WTC11 (cell line): ENCODE results near the gene ZNF700. TPM values are rescaled to one million over a fixed set of nuclear protein-coding genes. Genes with fewer than 3 reads are reported as not detected.

Source experiments
- ATAC-seq: fragments of 200-7000 bp; cut with Tn5 transposase; 2 replicates; pipeline ENCODE4 v1.10.0; 2021; ENCODE audit warnings: mild to moderate bottlenecking, moderate library complexity
- CTCF ChIA-PET: fragments of 300-600 bp; sonication (Branson Sonifier 250); formaldehyde crosslinking; loops from one replicate; lab custom pipeline; 2021; ENCODE audit warnings: antibody characterized with exemption; lab: Charles Lee
- POLR2A ChIA-PET: fragments of 350-600 bp; sonication (Branson Sonifier 250); formaldehyde crosslinking; loops from one replicate; lab custom pipeline; 2021; ENCODE audit warnings: antibody characterized with exemption; lab: Charles Lee
- DNase-seq: peaks from one replicate; pipeline ENCODE4 v3.0.0; 2021; ENCODE audit warnings: low spot score
- H3K27ac Mint-ChIP-seq: 2 replicates; pipeline ENCODE4 v1.8.0; 2021; ENCODE audit warnings: mixed read lengths
- H3K27me3 Mint-ChIP-seq: 2 replicates; pipeline ENCODE4 v1.8.0; 2021; ENCODE audit warnings: low read depth, mild to moderate bottlenecking, moderate library complexity, mixed read lengths
- H3K36me3 Mint-ChIP-seq: 2 replicates; pipeline ENCODE4 v1.8.0; 2021; ENCODE audit warnings: mixed read lengths
- H3K4me1 Mint-ChIP-seq: 2 replicates; pipeline ENCODE4 v1.8.0; 2022; ENCODE audit warnings: mixed read lengths
- H3K4me3 Mint-ChIP-seq: 2 replicates; pipeline ENCODE4 v1.8.0; 2021; ENCODE audit warnings: mild to moderate bottlenecking, moderate library complexity, mixed read lengths
- H3K9me3 Mint-ChIP-seq: 2 replicates; pipeline ENCODE4 v1.8.0; 2021; ENCODE audit warnings: mixed read lengths
- ATF1 ChIP-seq: sonication (generic); formaldehyde crosslinking; IDR thresholded peaks from 2 replicates; pipeline ENCODE4 v1.8.1; 2023; ENCODE audit warnings: mild to moderate bottlenecking, moderate library complexity, missing genetic modification reagents
- ATF3 ChIP-seq: sonication (generic); formaldehyde crosslinking; conservative IDR thresholded peaks from 2 replicates; pipeline ENCODE4 v1.8.1; 2022; ENCODE audit warnings: mild to moderate bottlenecking, missing genetic modification reagents
- CBFB ChIP-seq: sonication (generic); formaldehyde crosslinking; IDR thresholded peaks from 2 replicates; pipeline ENCODE4 v1.8.1; 2022; ENCODE audit warnings: mild to moderate bottlenecking, low read depth, missing genetic modification reagents
- CTCF ChIP-seq: fragments of 200-600 bp; IDR thresholded peaks from 2 replicates; pipeline ENCODE4 v1.8.0; 2022; ENCODE audit warnings: antibody characterized with exemption
- HMGXB4 ChIP-seq: sonication (generic); formaldehyde crosslinking; IDR thresholded peaks from 2 replicates; pipeline ENCODE4 v1.8.1; 2023; ENCODE audit warnings: mild to moderate bottlenecking, moderate library complexity, missing genetic modification reagents
- JUN ChIP-seq: sonication (generic); formaldehyde crosslinking; IDR thresholded peaks from 2 replicates; pipeline ENCODE4 v1.8.0; 2023; ENCODE audit warnings: mild to moderate bottlenecking, missing genetic modification reagents
- MAX ChIP-seq: sonication (generic); formaldehyde crosslinking; IDR thresholded peaks from 2 replicates; pipeline ENCODE4 v1.8.0; 2022; ENCODE audit warnings: mild to moderate bottlenecking, missing genetic modification reagents
- NFYB ChIP-seq: sonication (generic); formaldehyde crosslinking; conservative IDR thresholded peaks from 2 replicates; pipeline ENCODE4 v1.8.0; 2022; ENCODE audit warnings: low read depth, missing genetic modification reagents
- OVOL2 ChIP-seq: fragments of 250-450 bp; sonication (Bioruptor Pico); IDR thresholded peaks from 2 replicates; pipeline ENCODE4 v1.9.0; 2021; ENCODE audit warnings: mild to moderate bottlenecking, borderline replicate concordance
- PREB ChIP-seq: sonication (generic); formaldehyde crosslinking; IDR thresholded peaks from 2 replicates; pipeline ENCODE4 v1.8.1; 2022; ENCODE audit warnings: mild to moderate bottlenecking, missing genetic modification reagents, moderate library complexity, borderline replicate concordance
- PRRX2 ChIP-seq: fragments of 250-450 bp; sonication (Bioruptor Pico); IDR thresholded peaks from 2 replicates; pipeline ENCODE4 v1.8.0; 2021; ENCODE audit warnings: mild to moderate bottlenecking
- RELA ChIP-seq: sonication (generic); formaldehyde crosslinking; IDR thresholded peaks from 2 replicates; pipeline ENCODE4 v1.8.1; 2022; ENCODE audit warnings: missing genetic modification reagents, mild to moderate bottlenecking, borderline replicate concordance
- SMAD3 ChIP-seq: sonication (generic); formaldehyde crosslinking; IDR thresholded peaks from 2 replicates; pipeline ENCODE4 v1.8.0; 2022; ENCODE audit warnings: missing genetic modification reagents, mild to moderate bottlenecking, borderline replicate concordance
- SOX15 ChIP-seq: fragments of 250-450 bp; sonication (Bioruptor Pico); IDR thresholded peaks from 2 replicates; pipeline ENCODE4 v1.9.0; 2021; ENCODE audit warnings: mild to moderate bottlenecking
- TP53 ChIP-seq: sonication (generic); formaldehyde crosslinking; IDR thresholded peaks from 2 replicates; pipeline ENCODE4 v1.8.1; 2023; ENCODE audit warnings: mild to moderate bottlenecking, missing genetic modification reagents
- ZMAT4 ChIP-seq: fragments of 250-450 bp; sonication (Bioruptor Pico); IDR thresholded peaks from 2 replicates; pipeline ENCODE4 v1.9.0; 2021; ENCODE audit warnings: mild to moderate bottlenecking
- ZNF138 ChIP-seq: sonication (generic); formaldehyde crosslinking; conservative IDR thresholded peaks from 2 replicates; pipeline ENCODE4 v1.8.1; 2022; ENCODE audit warnings: mild to moderate bottlenecking, moderate library complexity, missing genetic modification reagents
- ZNF416 ChIP-seq: fragments of 250-450 bp; sonication (Bioruptor Pico); IDR thresholded peaks from 2 replicates; pipeline ENCODE4 v1.9.0; 2021; ENCODE audit warnings: mild to moderate bottlenecking, inconsistent platforms
- ZNF512 ChIP-seq: sonication (generic); formaldehyde crosslinking; IDR thresholded peaks from 2 replicates; pipeline ENCODE4 v1.8.1; 2022; ENCODE audit warnings: missing genetic modification reagents, borderline replicate concordance
- ZNF671 ChIP-seq: fragments of 250-450 bp; sonication (Bioruptor Pico); IDR thresholded peaks from 2 replicates; pipeline ENCODE4 v1.8.0; 2021; ENCODE audit warnings: mild to moderate bottlenecking
- ZSCAN18 ChIP-seq: fragments of 250-450 bp; sonication (Bioruptor Pico); IDR thresholded peaks from 2 replicates; pipeline ENCODE4 v2.1.2; 2022; ENCODE audit warnings: mild to moderate bottlenecking, moderate library complexity
- total RNA-seq: library from RNA; stranded (reverse); gene quantifications from 3 replicates; pipeline ENCODE4 v1.2.3, GENCODE V29; 2021

Gene ZNF700
- total RNA-seq, 1 experiment from 2014 or later: 9.1 TPM

GRCh38 chr19:11942008-11942842 is 17.3 kb downstream of the ZNF700 start:
- peaks cover 92% of the 10 kb centered on the region for H3K36me3 Mint-ChIP-seq
- H3K4me1 Mint-ChIP-seq: no peaks in the 10 kb centered on the region
- DNase-seq (no peak), ATAC-seq (no peak)
- TF ChIP-seq CTCF: no peak
- no peak for TF ChIP-seq OVOL2
- TF ChIP-seq ATF3 (CRISPR knock-in tag): no peak
- no peak for TF ChIP-seq ZSCAN18 (CRISPR knock-in tag)
- TF ChIP-seq ZNF138: no peak
- TF ChIP-seq NFYB (CRISPR knock-in tag): no peak
- no peak for TF ChIP-seq PREB
- TF ChIP-seq SOX15 (CRISPR knock-in tag): no peak
- no peak for TF ChIP-seq HMGXB4 (CRISPR knock-in tag)
- no peak for TF ChIP-seq PRRX2 (CRISPR knock-in tag)
- no peak overlapping the region for H3K4me3 Mint-ChIP-seq
- POLR2A ChIA-PET: no interaction called here
- no peaks in the 10 kb centered on the region for H3K27me3 Mint-ChIP-seq
- H3K9me3 Mint-ChIP-seq: peaks cover 87% of the 10 kb centered on the region
- no peak overlapping the region for H3K27ac Mint-ChIP-seq
- CTCF ChIA-PET: interaction anchor here (2.3 kb wide), 1 partner anchor 18 kb away, joined by 15 read pairs; the partner anchor contains the start of gene ZNF700

- no peak for DNase-seq
- POLR2A ChIA-PET: no interaction called here
- H3K4me3 Mint-ChIP-seq: no peak overlapping the region
These were observed 17.9 kb downstream of the ZNF700 start for GRCh38 chr19:11942843-11943108.

More at GRCh38 chr19:11942843-11943108, 17.9 kb downstream of the ZNF700 start:
- Mint-ChIP-seq H3K27ac (no peak overlapping the region), H3K36me3 (peaks cover 92% of the 10 kb centered on the region), H3K9me3 (peaks cover 89% of the 10 kb centered on the region), H3K27me3 (no peaks in the 10 kb centered on the region), H3K4me1 (no peaks in the 10 kb centered on the region)
- no peak for ATAC-seq
- CTCF ChIA-PET: interaction anchor here (2.3 kb wide), 1 partner anchor 19 kb away, joined by 15 read pairs; the partner anchor contains the start of gene ZNF700
- TF ChIP-seq ATF1 (CRISPR knock-in tag) (no peak), TP53 (CRISPR knock-in tag) (no peak), MAX (no peak), ZMAT4 (no peak), SMAD3 (CRISPR knock-in tag) (no peak), ZNF671 (CRISPR knock-in tag) (no peak), ZNF416 (CRISPR knock-in tag) (no peak), CBFB (CRISPR knock-in tag) (no peak), ZNF512 (CRISPR knock-in tag) (no peak), RELA (CRISPR knock-in tag) (no peak), ATF3 (CRISPR knock-in tag) (no peak), JUN (CRISPR knock-in tag) (no peak)
- TF ChIP-seq, all 79 proteins: peak for 0
